CD1c-positive myeloid dendritic cell (primary cell): ENCODE data around the gene LRP5.
"Not testable (repeated sequence)": the region's sequence is repeated elsewhere in the genome, so short reads cannot be mapped to it uniquely, and the experiment has no call there.

Experiments used
- DNase-seq: peaks from one replicate; pipeline ENCODE4 v3.0.0-alpha.2; 2016; ENCODE audit errors: extremely low spot score

Gene LRP5

GRCh38 chr11:68329536-68329935 lies 17.1 kb downstream of the LRP5 start:
- no peak for DNase-seq

GRCh38 chr11:68329978-68330699 lies 17.7 kb downstream of the LRP5 start:
- no peak for DNase-seq

- no peak for DNase-seq
Measured at GRCh38 chr11:68330700-68331337, 18.4 kb downstream of the LRP5 start.

GRCh38 chr11:68331338-68331947 lies 19.1 kb downstream of the LRP5 start:
- no peak for DNase-seq

DNA sequence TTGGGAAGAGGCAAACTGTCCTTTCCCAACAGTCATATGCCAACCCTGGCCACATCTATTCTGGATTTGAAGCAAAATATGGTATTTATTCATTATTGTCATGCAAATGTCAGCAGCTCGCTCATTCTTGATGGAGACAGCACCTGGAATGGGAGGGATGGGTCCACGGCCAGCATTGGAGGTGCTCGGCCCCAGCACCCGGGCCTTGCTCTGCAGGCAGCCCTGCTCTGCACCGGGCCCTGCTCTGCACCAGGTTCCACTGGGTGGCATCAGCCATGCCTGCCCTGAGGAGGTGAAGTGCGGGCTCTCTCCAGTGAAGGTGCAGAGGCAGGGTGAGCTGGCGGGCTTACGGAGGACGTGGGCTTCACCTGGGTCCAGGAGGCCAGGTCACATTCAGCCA lies 19.8 kb downstream of the LRP5 start:
- no peak for DNase-seq

- no peak for DNase-seq
Measured at GRCh38 chr11:68333173-68333572, 20.8 kb downstream of the LRP5 start.

GRCh38 chr11:68334923-68335322 lies 22.5 kb downstream of the LRP5 start:
- no peak for DNase-seq

- peak; percentile 18 for DNase-seq
Measured at GRCh38 chr11:68335683-68336082, 23.3 kb downstream of the LRP5 start.

DNA sequence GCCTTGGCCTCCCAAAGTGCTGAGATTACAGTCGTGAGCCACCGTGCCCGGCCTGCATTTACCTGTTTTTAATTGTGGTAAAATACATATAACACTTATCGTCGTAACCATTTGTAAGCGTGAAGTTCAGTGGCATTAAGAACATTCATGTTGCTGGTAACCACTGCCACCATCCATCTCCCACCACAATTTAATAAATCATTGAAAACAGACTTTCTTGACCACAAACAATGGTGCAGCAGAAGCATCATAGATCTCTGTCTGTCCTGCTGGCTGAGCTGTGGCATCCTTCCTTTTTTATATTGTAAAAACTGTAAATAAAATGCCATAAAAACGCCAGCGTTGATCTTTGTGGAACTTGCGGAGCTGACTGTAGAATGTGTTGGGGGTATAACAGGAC lies 24.3 kb downstream of the LRP5 start:
- DNase-seq = no peak

- peak; percentile 86 for DNase-seq
Measured at GRCh38 chr11:68337399-68337835, 25.0 kb downstream of the LRP5 start.

- DNase-seq = peak; percentile 9
Measured at GRCh38 chr11:68338051-68338780, 25.8 kb downstream of the LRP5 start.

DNA sequence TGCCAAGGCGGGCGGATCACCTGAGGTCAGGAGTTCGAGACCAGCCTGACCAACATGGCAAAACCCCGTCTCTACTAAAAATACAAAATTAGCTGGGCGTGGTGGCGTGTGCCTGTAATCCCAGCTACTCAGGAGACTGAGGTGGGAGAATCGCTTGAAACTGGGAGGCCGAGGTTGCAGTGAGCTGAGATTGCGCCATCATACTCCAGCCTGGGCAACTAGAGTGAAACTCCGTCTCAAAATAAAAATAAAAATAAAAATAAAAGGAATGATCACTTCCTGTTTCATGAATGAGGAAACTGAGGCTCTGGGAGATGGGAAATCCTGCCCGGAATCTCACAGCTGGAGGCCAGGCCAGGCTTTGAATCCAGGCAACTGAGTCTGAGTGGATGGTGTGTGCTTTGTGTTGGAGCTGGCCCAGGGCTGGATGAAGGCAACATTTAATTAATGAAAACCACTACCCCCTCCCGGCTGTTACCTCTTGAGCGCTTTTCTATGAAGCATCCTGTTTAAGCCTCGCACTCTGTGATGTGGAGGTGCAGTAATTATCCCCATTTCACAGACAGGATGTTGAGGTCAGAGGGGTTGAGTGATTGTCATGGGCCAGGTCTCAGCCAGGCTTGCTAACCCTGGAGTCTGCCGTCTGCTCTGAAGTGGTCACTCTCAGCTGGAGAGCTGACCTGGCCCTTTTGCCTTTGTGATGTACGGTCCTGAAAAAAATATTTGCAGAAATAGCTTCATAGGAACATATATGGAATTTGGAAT lies 27.8 kb downstream of the LRP5 start:
- DNase-seq = no peak

DNA sequence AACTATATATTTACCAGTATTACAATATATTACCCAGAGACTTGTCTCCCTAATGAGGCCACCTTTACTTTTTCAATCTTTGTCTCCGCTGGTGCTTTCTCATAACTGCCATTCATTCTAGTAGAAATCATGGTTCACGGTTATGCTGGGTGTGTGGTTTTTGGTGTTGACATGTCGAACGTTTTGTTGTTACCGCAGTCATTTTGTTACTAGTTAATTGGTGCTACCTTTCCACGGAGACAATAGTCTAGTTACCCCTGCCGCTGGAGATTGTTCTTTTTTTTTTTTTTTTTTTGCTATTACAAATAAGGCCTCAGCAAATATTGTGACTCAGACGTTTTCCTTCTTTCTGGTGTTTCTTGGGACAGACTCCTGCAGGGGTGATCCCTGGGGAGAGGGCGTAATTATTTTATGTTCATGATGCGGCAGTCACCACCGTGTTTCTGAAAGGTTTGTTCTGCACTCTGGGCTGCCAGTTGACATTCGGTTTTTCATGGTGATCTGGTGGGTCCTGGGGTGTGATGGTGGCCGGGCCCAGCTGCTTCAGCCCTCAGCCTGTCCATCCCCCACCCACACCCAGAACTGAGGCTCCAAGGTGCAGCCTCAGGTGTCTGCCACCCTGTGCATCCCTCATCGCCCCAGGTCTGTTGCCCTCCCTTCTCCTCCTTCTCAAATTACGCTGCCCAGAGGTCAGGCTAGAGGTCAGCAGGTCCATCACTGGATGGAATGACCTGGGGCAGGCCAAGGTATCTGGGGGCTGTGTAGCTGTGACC lies 28.6 kb downstream of the LRP5 start:
- no peak for DNase-seq

- DNase-seq = no peak
Measured at GRCh38 chr11:68341557-68342458, 29.4 kb downstream of the LRP5 start.

- no peak for DNase-seq
Measured at GRCh38 chr11:68342459-68343158, 30.2 kb downstream of the LRP5 start.

- DNase-seq = no peak
Measured at GRCh38 chr11:68343761-68344256, 31.4 kb downstream of the LRP5 start.

DNA sequence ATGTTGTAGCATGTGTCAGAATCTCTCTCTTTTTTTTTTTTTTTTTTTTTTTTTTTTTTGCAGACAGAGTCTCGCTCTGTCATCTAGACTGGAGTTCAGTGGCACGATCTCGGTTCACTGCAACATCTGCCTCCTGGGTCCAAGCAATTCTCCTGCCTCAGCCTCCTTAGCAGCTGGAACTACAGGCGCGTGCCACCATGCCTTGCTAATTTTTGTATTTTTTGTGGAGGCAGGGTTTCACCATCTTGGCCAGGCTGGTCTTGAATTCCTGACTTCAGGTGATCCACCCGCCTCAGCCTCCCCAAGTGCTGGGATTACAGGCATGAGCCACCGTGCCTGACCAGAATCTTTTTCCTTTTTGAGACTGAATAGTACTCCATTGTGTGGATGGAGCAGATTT lies 32.4 kb downstream of the LRP5 start:
- not testable (repeated sequence) for DNase-seq

GRCh38 chr11:68345776-68346461 lies 33.5 kb downstream of the LRP5 start:
- DNase-seq = no peak

- DNase-seq = no peak
Measured at GRCh38 chr11:68346462-68346790, 34.0 kb downstream of the LRP5 start.
